ENCODE results near the gene ETS1. TPM values are rescaled to one million over a fixed set of nuclear protein-coding genes. Genes with fewer than 3 reads are reported as not detected.
A peak's percentile ranks its signal among the peaks of the same experiment; 100 is the strongest.

Gene ETS1
- total RNA-seq, 1 experiment from 2014 or later, result 29.9 TPM

DNA sequence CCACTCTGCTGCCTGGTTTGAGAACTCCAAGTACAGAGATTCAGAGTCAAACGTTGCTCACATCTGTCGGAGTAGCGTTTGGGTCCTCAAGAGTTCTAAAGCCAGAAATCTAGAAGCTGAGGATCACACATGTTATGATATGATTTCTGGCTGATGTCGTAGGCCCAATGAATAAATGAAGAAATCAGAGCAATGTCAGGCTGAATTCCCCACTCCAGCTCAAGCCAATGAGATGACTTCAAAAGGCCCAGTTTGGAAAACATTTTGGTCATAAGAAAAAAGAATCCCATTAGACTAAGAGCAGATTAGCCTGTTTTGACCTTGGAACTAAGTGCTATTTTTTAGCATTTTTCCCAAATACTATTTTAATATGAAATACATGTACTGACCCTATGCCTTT lies 106.7 kb downstream of the ETS1 start:
- Mint-ChIP-seq H3K9me3 (no peaks in the 10 kb centered on the region), H3K27me3 (ENCODE audit: low read depth) (no peaks in the 10 kb centered on the region), H3K27ac (peak overlapping the region in 1 of 3 experiments; percentile 30; a peak in 1 of 7 replicates), H3K4me1 (no peaks in the 10 kb centered on the region), H3K36me3 (ENCODE audit: insufficient read depth in 1 of 3, low read depth in 3 of 3) (peaks cover 3 to 37% (median 10%) of the 10 kb centered on the region in 3 experiments; a peak in 5 of 7 replicates), H3K4me3 (no peak overlapping the region)
- H3K79me2 ChIP-seq (ENCODE audit: insufficient read depth, low read length), result no peaks in the 10 kb centered on the region
- H4K91ac ChIP-seq (ENCODE audit: insufficient read length, low read depth, low read length), result no peak overlapping the region
- H3K56ac ChIP-seq (ENCODE audit: insufficient read length, low read depth, low read length), result no peak overlapping the region
- H4K8ac ChIP-seq (replicated peaks; ENCODE audit: insufficient read length, low read depth, low read length), result no peak overlapping the region
- no peak overlapping the region for H3K23ac ChIP-seq (ENCODE audit: insufficient read length, low read depth, low read length)
- H2BK12ac ChIP-seq (ENCODE audit: insufficient read length, low read depth, low read length), result no peak overlapping the region
- H3K79me1 ChIP-seq (ENCODE audit: insufficient read depth, low read depth, low read length, poor library complexity, severe bottlenecking), result no peaks in the 10 kb centered on the region
- no peak overlapping the region for H3K18ac ChIP-seq (ENCODE audit: insufficient read length, low read depth, low read length)
- no peak overlapping the region for H3K9ac ChIP-seq (ENCODE audit: extremely low read depth, insufficient read length, low read length)
- H4K5ac ChIP-seq (ENCODE audit: insufficient read length, low read depth, low read length), result no peak overlapping the region
- no peaks in the 10 kb centered on the region for H4K20me1 ChIP-seq (ENCODE audit: control insufficient read depth, insufficient read depth, insufficient read length)
- no peak overlapping the region for H3T11ph ChIP-seq (ENCODE audit: low read length)
- no peak overlapping the region for H2BK5ac ChIP-seq (ENCODE audit: insufficient read length, low read length)
- no peaks in the 10 kb centered on the region for H3K9me3 ChIP-seq (ENCODE audit: control insufficient read depth, low read depth, low read length)
- H2BK15ac ChIP-seq (ENCODE audit: low read depth, low read length), result no peak overlapping the region
- no peak overlapping the region for H3K4me2 ChIP-seq (ENCODE audit: insufficient read depth, insufficient read length, low read length)
- no peak overlapping the region for H3K4ac ChIP-seq (ENCODE audit: low read depth, low read length)
- H3K27ac ChIP-seq (ENCODE audit: insufficient read length, low read depth, low read length), result no peak overlapping the region
- no peak overlapping the region for H3K14ac ChIP-seq (ENCODE audit: insufficient read depth, low read length)
- no peak overlapping the region for H2AFZ ChIP-seq (ENCODE audit: low read length)
- H2BK20ac ChIP-seq (ENCODE audit: low read depth, low read length, poor library complexity, severe bottlenecking), result no peak overlapping the region
- TF ChIP-seq, protein P1, sequence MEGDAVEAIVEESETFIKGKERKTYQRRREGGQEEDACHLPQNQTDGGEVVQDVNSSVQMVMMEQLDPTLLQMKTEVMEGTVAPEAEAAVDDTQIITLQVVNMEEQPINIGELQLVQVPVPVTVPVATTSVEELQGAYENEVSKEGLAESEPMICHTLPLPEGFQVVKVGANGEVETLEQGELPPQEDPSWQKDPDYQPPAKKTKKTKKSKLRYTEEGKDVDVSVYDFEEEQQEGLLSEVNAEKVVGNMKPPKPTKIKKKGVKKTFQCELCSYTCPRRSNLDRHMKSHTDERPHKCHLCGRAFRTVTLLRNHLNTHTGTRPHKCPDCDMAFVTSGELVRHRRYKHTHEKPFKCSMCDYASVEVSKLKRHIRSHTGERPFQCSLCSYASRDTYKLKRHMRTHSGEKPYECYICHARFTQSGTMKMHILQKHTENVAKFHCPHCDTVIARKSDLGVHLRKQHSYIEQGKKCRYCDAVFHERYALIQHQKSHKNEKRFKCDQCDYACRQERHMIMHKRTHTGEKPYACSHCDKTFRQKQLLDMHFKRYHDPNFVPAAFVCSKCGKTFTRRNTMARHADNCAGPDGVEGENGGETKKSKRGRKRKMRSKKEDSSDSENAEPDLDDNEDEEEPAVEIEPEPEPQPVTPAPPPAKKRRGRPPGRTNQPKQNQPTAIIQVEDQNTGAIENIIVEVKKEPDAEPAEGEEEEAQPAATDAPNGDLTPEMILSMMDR (conservative IDR thresholded peaks at IDR 0.05), result no peak
- no peaks in the 10 kb centered on the region for H3K4me1 ChIP-seq (ENCODE audit: insufficient read depth, low read length)
- H2AK5ac ChIP-seq (ENCODE audit: insufficient read length, low read length), result no peak overlapping the region
- H3K23me2 ChIP-seq (ENCODE audit: insufficient read length, low read depth, low read length, poor library complexity, severe bottlenecking), result no peaks in the 10 kb centered on the region
- H2BK120ac ChIP-seq (ENCODE audit: low read depth, low read length, poor library complexity, severe bottlenecking), result no peak overlapping the region
- WGBS (ENCODE audit: extremely low coverage, insufficient read length, low lambda C conversion rate), result no CpG with 5 or more reads among the region's 4 CpGs
- H3K27me3 ChIP-seq (ENCODE audit: insufficient read depth, low read length), result no peaks in the 10 kb centered on the region
- no peak for DNase-seq

All from H9 (cell line).